B cell (primary cell): ENCODE data around the gene PPP1R12B. TPM values are rescaled to one million over a fixed set of nuclear protein-coding genes. Genes with fewer than 3 reads are reported as not detected.
"Not testable (repeated sequence)": the region's sequence is repeated elsewhere in the genome, so short reads cannot be mapped to it uniquely, and the experiment has no call there.

Source experiments
- ATAC-seq: fragments of 200-7000 bp; cut with Tn5 transposase; one replicate; pipeline ENCODE4 v1.10.0; 2021; ENCODE audit warnings: low read depth, mild to moderate bottlenecking, moderate number of reproducible peaks, moderate library complexity
- CTCF ChIA-PET: fragments of 350-600 bp; sonication (Branson Sonifier 250); formaldehyde crosslinking; loops from one replicate; lab custom pipeline; 2021; ENCODE audit warnings: antibody characterized with exemption, inconsistent platforms; lab: Charles Lee
- POLR2A ChIA-PET: fragments of 350-600 bp; sonication (Branson Sonifier 250); formaldehyde crosslinking; loops from one replicate; lab custom pipeline; 2021; ENCODE audit warnings: antibody characterized with exemption; lab: Charles Lee
- DNase-seq: peaks from one replicate; pipeline ENCODE4 v3.0.0; 2013
- H2AFZ ChIP-seq: 2 replicates; pipeline ENCODE4 v1.6.1; 2012; ENCODE audit warnings: mild to moderate bottlenecking, low read depth, low read length; ENCODE audit not compliant: insufficient read depth, poor library complexity, severe bottlenecking
- H3K27ac ChIP-seq, 2 donors: 1 replicate in 1 of 2; 2 replicates in 1 of 2; pipeline ENCODE4 v1.5.1; 2012 to 2013; ENCODE audit warnings: low read length in 2 of 2, mild to moderate bottlenecking in 2 of 2, moderate library complexity in 1 of 2
- H3K27me3 ChIP-seq, 4 experiments: fragments of 200-600 bp in 1 of 4; sonication (generic) in 1 of 4; replicated peaks in 1 of 4; 1 replicate in 2 of 4; 2 replicates in 2 of 4; pipeline versions ENCODE4 v1.6.1 to v1.7.0; 2013 to 2016; ENCODE audit warnings: low read length in 3 of 4, mild to moderate bottlenecking in 2 of 4, mixed read lengths in 1 of 4, moderate library complexity in 1 of 4; ENCODE audit not compliant: insufficient read depth in 4 of 4, control insufficient read depth in 3 of 4; ENCODE audit errors: control extremely low read depth in 1 of 4
- H3K36me3 ChIP-seq, 2 experiments: replicated peaks in 1 of 2; 1 replicate in 1 of 2; 2 replicates in 1 of 2; pipeline versions ENCODE4 v1.6.1 to v1.7.1; 2013; ENCODE audit warnings: low read length in 1 of 2; ENCODE audit not compliant: insufficient read depth in 2 of 2, control insufficient read depth in 1 of 2; ENCODE audit errors: control extremely low read depth in 1 of 2, extremely low read depth in 1 of 2
- H3K4me1 ChIP-seq, 2 donors: fragments of 200-600 bp in 1 of 2; sonication (generic) in 1 of 2; 1 replicate in 1 of 2; 2 replicates in 1 of 2; pipeline versions ENCODE4 v1.5.1 to v1.6.1; 2013 to 2017; ENCODE audit warnings: low read length in 2 of 2; ENCODE audit not compliant: control insufficient read depth in 2 of 2, insufficient read depth in 2 of 2
- H3K4me2 ChIP-seq: replicated peaks from 2 replicates; pipeline ENCODE3; 2012; ENCODE audit warnings: mild to moderate bottlenecking, low read depth, low read length; ENCODE audit not compliant: poor library complexity, severe bottlenecking
- H3K4me3 ChIP-seq, 5 experiments: fragments of 200-600 bp in 1 of 5; sonication (generic) in 1 of 5; 1 replicate in 3 of 5; 2 replicates in 2 of 5; pipeline versions ENCODE4 v1.5.1 to v1.7.0; 2011 to 2016; ENCODE audit warnings: low read length in 4 of 5, mild to moderate bottlenecking in 4 of 5, low read depth in 2 of 5, control low read depth in 1 of 5, moderate library complexity in 1 of 5; ENCODE audit not compliant: insufficient read depth in 1 of 5; ENCODE audit errors: control extremely low read depth in 1 of 5, extremely low read depth in 1 of 5
- H3K79me2 ChIP-seq: fragments of 200-600 bp; sonication (generic); one replicate; pipeline ENCODE4 v1.6.0; 2016; ENCODE audit warnings: low read length; ENCODE audit not compliant: control insufficient read depth, insufficient read depth
- H3K9ac ChIP-seq: fragments of 200-600 bp; sonication (generic); 2 replicates; pipeline ENCODE4 v1.6.1; 2017; ENCODE audit warnings: mild to moderate bottlenecking, low read length, moderate library complexity
- H3K9me3 ChIP-seq, 3 donors: one replicate each; pipeline versions ENCODE4 v1.6.1 to v1.7.1; 2013; ENCODE audit warnings: low read length in 2 of 3; ENCODE audit not compliant: control insufficient read depth in 2 of 3, insufficient read depth in 1 of 3; ENCODE audit errors: control extremely low read depth in 1 of 3
- H4K20me1 ChIP-seq: 2 replicates; pipeline ENCODE4 v1.6.0; 2012; ENCODE audit warnings: mild to moderate bottlenecking, low read length; ENCODE audit not compliant: insufficient read depth, control insufficient read depth, poor library complexity, severe bottlenecking
- H3K27ac Mint-ChIP-seq: one replicate; pipeline ENCODE4 v1.8.0; 2021; ENCODE audit warnings: mixed read lengths
- H3K27me3 Mint-ChIP-seq: one replicate; pipeline ENCODE4 v1.8.0; 2021; ENCODE audit warnings: mixed read lengths
- H3K4me1 Mint-ChIP-seq: one replicate; pipeline ENCODE4 v1.8.0; 2021; ENCODE audit warnings: mixed read lengths
- H3K4me3 Mint-ChIP-seq: one replicate; pipeline ENCODE4 v1.8.0; 2021; ENCODE audit warnings: mixed read lengths
- H3K9me3 Mint-ChIP-seq: one replicate; pipeline ENCODE4 v1.8.0; 2022; ENCODE audit warnings: mixed read lengths; ENCODE audit not compliant: insufficient read depth
- CTCF ChIP-seq: fragments of 200-600 bp; IDR thresholded peaks from one replicate; pipeline ENCODE4 v1.8.0; 2022; ENCODE audit warnings: antibody characterized with exemption, mild to moderate bottlenecking
- EZH2 ChIP-seq: IDR thresholded peaks from 2 replicates; pipeline ENCODE4 v1.6.1; 2012; ENCODE audit warnings: borderline replicate concordance, low read depth, mild to moderate bottlenecking, moderate library complexity, low read length; ENCODE audit not compliant: insufficient read depth, poor library complexity, severe bottlenecking
- whole genome bisulfite sequencing: methylation state at CpG from one replicate; pipeline ENCODE4 v1.1.5; 2013; ENCODE audit warnings: missing lambda C conversion rate; ENCODE audit not compliant: insufficient coverage; 5-methylcytosine and 5-hydroxymethylcytosine counted together
- intact Hi-C: fragments of 100-400 bp; cut with micrococcal nuclease; formaldehyde crosslinking; loops from one replicate; pipeline ENCODE4 v1.10.0; 2022
- polyA plus RNA-seq: library from polyadenylated mRNA; depleted of rRNA; stranded (reverse); fragments of >200 nt; gene quantifications from 2 replicates; pipeline ENCODE4 v1.2.3, GENCODE V29; 2012
- total RNA-seq, 2 donors: library from RNA; stranded (reverse); fragments of 120-200 nt in 1 of 2; gene quantifications; 1 replicate in 1 of 2; 2 replicates in 1 of 2; pipeline versions ENCODE4 v1.2.3 to v1.2.4, GENCODE V29; 2013 to 2022

Gene PPP1R12B
- total and polyA plus RNA-seq, 2 donors (not counting 1 experiment from before 2014, with no cell fraction given), result 7.1 to 49.6 TPM

GRCh38 chr1:202376247-202376646 lies 27.7 kb downstream of the PPP1R12B start:
- no peaks in the 10 kb centered on the region for H3K9me3 Mint-ChIP-seq
- no peak overlapping the region for H3K4me3 Mint-ChIP-seq
- H3K27ac ChIP-seq, result no peak overlapping the region
- intact Hi-C loops, result no loop called here
- H3K9me3 ChIP-seq, result peaks cover 0 to 6% (median 0%) of the 10 kb centered on the region in 3 donors
- peaks cover 28% of the 10 kb centered on the region for H3K79me2 ChIP-seq
- no peak overlapping the region for H3K9ac ChIP-seq
- peaks cover 4% of the 10 kb centered on the region for H3K4me1 Mint-ChIP-seq
- ATAC-seq, result no peak
- no peak overlapping the region for H3K4me3 ChIP-seq
- H3K4me2 ChIP-seq, result no peak overlapping the region
- TF ChIP-seq CTCF, result no peak
- TF ChIP-seq EZH2, result no peak
- H3K36me3 ChIP-seq, result no peaks in the 10 kb centered on the region
- CTCF ChIA-PET, result no interaction called here
- POLR2A ChIA-PET, result no interaction called here
- no CpG with 5 or more reads among the region's 1 CpG for WGBS
- no peak overlapping the region for H3K27ac Mint-ChIP-seq
- no peak overlapping the region for H2AFZ ChIP-seq
- H3K27me3 ChIP-seq, result no peaks in the 10 kb centered on the region
- no peak for DNase-seq
- no peaks in the 10 kb centered on the region for H4K20me1 ChIP-seq
- H3K27me3 Mint-ChIP-seq, result no peaks in the 10 kb centered on the region
- no peaks in the 10 kb centered on the region for H3K4me1 ChIP-seq

- H3K4me3 Mint-ChIP-seq, result not testable (repeated sequence)
These were observed 31.5 kb downstream of the PPP1R12B start for GRCh38 chr1:202379884-202380529.

GRCh38 chr1:202380535-202380934 lies 32.0 kb downstream of the PPP1R12B start:
- H3K27ac Mint-ChIP-seq, ATAC-seq, H2AFZ ChIP-seq, H3K4me2 ChIP-seq, CTCF ChIA-PET, H3K27me3 ChIP-seq, H3K27me3 Mint-ChIP-seq, H3K9me3 Mint-ChIP-seq, DNase-seq, POLR2A ChIA-PET, H3K36me3 ChIP-seq, H3K9ac ChIP-seq, H3K27ac ChIP-seq, H3K4me3 ChIP-seq, intact Hi-C loops, H3K4me1 Mint-ChIP-seq, H3K9me3 ChIP-seq, H4K20me1 ChIP-seq, H3K4me1 ChIP-seq, H3K4me3 Mint-ChIP-seq: not testable (repeated sequence)
- peaks cover 23% of the 10 kb centered on the region for H3K79me2 ChIP-seq
- WGBS, result no CpG with 5 or more reads among the region's 2 CpGs

More at GRCh38 chr1:202379884-202380529, 31.5 kb downstream of the PPP1R12B start:
- H3K4me2 ChIP-seq, H3K9ac ChIP-seq, H3K27ac Mint-ChIP-seq, DNase-seq, H3K9me3 ChIP-seq, H3K27ac ChIP-seq, H3K9me3 Mint-ChIP-seq, H4K20me1 ChIP-seq, ATAC-seq, H3K27me3 Mint-ChIP-seq, H3K36me3 ChIP-seq, H3K27me3 ChIP-seq, POLR2A ChIA-PET, H2AFZ ChIP-seq, H3K4me1 Mint-ChIP-seq, CTCF ChIA-PET, intact Hi-C loops, H3K4me1 ChIP-seq, H3K4me3 ChIP-seq: not testable (repeated sequence)
- peaks cover 27% of the 10 kb centered on the region for H3K79me2 ChIP-seq
- WGBS, result 83% methylated on average over 2 of the region's 4 CpGs
